ENCODE data around the gene TTC13.
A peak's percentile ranks its signal among the peaks of the same experiment; 100 is the strongest.
"Not testable (repeated sequence)": the region's sequence is repeated elsewhere in the genome, so short reads cannot be mapped to it uniquely, and the experiment has no call there.

The TTC13 gene

GRCh38 chr1:230992100-230992774 is 13.6 kb upstream of the TTC13 start:
- DNase-seq (ENCODE audit: low spot score) = no peak

- no peak for DNase-seq (ENCODE audit: low spot score)
These were observed 8.8 kb upstream of the TTC13 start for GRCh38 chr1:230987448-230987847.

- no peak for DNase-seq (ENCODE audit: low spot score)
These were observed 8.3 kb upstream of the TTC13 start for GRCh38 chr1:230986976-230987375.

- DNase-seq (ENCODE audit: low spot score) = no peak
These were observed 7.0 kb upstream of the TTC13 start for GRCh38 chr1:230985711-230986110.

GRCh38 chr1:230984622-230985515 is 6.2 kb upstream of the TTC13 start:
- not testable (repeated sequence) for DNase-seq (ENCODE audit: low spot score)

- no peak for DNase-seq (ENCODE audit: low spot score)
These were observed 5.2 kb upstream of the TTC13 start for GRCh38 chr1:230983811-230984210.

GRCh38 chr1:230982696-230983095 is 4.0 kb upstream of the TTC13 start:
- DNase-seq (ENCODE audit: low spot score) = no peak

GRCh38 chr1:230979952-230980351 is 1.3 kb upstream of the TTC13 start:
- no peak for DNase-seq (ENCODE audit: low spot score)

GRCh38 chr1:230979389-230979716 is 692 bp upstream of the TTC13 start:
- DNase-seq (ENCODE audit: low spot score) = no peak

- DNase-seq (ENCODE audit: low spot score) = peak; percentile 22
These were observed 735 bp downstream of the TTC13 start for GRCh38 chr1:230977761-230978490.

- no peak for DNase-seq (ENCODE audit: low spot score)
These were observed 1.6 kb downstream of the TTC13 start for GRCh38 chr1:230976825-230977747.

- DNase-seq (ENCODE audit: low spot score) = no peak
These were observed 2.3 kb downstream of the TTC13 start for GRCh38 chr1:230976360-230976759.

- no peak for DNase-seq (ENCODE audit: low spot score)
These were observed 3.0 kb downstream of the TTC13 start for GRCh38 chr1:230975636-230976035.

- DNase-seq (ENCODE audit: low spot score) = no peak
These were observed 5.8 kb downstream of the TTC13 start for GRCh38 chr1:230972855-230973271.

GRCh38 chr1:230971771-230972170 is 6.9 kb downstream of the TTC13 start:
- DNase-seq (ENCODE audit: low spot score) = no peak

- no peak for DNase-seq (ENCODE audit: low spot score)
These were observed 8.2 kb downstream of the TTC13 start for GRCh38 chr1:230970432-230970831.

GRCh38 chr1:230966358-230966873 is 12.2 kb downstream of the TTC13 start:
- no peak for DNase-seq (ENCODE audit: low spot score)

- DNase-seq (ENCODE audit: low spot score) = no peak
These were observed 13.1 kb downstream of the TTC13 start for GRCh38 chr1:230965535-230965934.

- no peak for DNase-seq (ENCODE audit: low spot score)
These were observed 13.8 kb downstream of the TTC13 start for GRCh38 chr1:230964896-230965295.

- DNase-seq (ENCODE audit: low spot score) = no peak
These were observed 20.3 kb downstream of the TTC13 start for GRCh38 chr1:230958370-230958769.

GRCh38 chr1:230957580-230957989 is 21.1 kb downstream of the TTC13 start:
- DNase-seq (ENCODE audit: low spot score) = no peak
